LoVo (cell line): ENCODE results near the gene TMEM130.

Experiments
- DNase-seq: peaks from one replicate; pipeline ENCODE4 v3.0.0-alpha.2; 2016; ENCODE audit warnings: low spot score

Gene TMEM130, protein sequence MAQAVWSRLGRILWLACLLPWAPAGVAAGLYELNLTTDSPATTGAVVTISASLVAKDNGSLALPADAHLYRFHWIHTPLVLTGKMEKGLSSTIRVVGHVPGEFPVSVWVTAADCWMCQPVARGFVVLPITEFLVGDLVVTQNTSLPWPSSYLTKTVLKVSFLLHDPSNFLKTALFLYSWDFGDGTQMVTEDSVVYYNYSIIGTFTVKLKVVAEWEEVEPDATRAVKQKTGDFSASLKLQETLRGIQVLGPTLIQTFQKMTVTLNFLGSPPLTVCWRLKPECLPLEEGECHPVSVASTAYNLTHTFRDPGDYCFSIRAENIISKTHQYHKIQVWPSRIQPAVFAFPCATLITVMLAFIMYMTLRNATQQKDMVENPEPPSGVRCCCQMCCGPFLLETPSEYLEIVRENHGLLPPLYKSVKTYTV

DNA sequence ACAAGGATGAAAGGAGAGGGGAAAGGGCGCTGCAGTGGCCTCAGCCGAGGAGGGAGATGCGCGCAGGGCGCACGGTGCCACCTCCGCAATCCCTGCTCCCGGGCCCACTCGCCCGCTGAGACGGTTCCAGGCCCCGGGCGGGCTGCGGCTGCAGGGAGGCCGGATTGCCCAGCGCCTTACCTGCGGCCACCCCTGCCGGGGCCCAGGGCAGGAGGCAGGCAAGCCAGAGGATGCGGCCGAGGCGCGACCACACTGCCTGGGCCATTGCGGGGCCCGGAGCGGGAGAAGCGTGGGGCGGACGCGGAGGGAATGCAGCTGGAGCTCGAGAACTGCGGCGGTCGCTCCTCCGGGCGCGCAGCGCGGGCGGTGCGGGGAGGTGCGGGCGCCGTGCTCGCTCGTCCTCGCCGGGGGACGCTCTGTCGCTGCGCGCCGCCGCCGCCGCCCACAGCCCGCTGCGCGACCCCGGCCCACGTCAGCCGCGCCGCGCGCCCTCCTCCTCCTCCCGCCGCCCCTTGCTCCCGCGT is at the start of gene TMEM130:
Gene TMEM130 (minus strand): TSS at position 418 of the 524 bp plus-strand sequence. CDS start 153 bp downstream, at position 265.
- DNase-seq, result no peak

DNA sequence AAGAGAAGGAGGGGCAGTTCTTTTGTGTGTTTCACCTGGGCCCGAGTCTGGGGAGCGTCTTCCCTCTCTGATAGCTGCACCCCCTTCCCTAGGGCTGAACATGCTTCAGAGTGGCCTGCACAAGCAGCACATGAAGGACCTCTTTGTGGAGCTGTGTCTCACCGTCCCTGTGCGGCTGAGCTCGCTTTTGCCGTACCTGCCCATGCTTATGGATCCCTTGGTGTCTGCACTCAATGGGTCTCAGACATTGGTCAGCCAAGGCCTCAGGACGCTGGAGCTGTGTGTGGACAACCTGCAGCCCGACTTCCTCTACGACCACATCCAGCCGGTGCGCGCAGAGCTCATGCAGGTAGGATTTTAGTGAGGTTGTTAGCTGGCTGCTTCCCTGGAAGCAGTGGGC is 47.5 kb upstream of the TMEM130 start:
- no peak for DNase-seq

DNA sequence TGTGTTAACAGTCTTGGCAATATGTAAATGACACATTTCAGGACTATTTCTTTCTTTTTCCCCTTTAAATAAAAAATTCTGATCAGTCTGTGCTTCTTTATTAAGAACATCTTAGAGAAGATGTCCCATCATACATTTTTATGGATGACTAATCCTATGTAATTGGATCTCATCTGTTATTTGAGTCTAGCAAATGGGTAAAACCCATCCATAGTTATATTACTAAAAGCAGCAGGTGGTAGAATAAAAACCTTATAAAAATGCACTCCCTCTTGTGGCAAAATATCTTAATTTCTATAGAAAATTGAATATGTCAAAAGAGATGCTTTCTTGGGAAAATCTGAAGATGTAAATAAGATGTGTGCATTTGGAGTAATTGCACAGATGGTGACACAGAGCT is 43.8 kb upstream of the TMEM130 start:
- DNase-seq, result no peak

DNA sequence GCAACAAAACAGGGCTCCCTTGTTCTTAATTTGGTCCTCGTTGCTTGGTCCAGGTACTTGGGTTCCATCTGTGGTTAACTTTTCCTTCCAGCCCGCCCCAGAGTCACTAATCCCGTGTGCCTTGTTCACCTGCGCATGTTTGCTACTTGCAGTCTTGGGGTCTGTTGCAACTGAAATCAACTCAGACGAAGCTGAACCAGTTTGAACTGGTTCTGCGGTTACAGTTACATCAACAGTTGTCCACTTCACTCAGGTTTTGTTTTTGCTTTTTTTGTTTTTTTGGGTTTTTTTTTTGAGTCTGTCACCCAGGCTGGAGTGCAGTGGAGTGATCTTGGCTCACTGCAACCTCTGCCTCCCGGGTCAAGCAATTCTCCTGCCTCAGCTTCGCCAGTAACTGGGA is 43.2 kb upstream of the TMEM130 start:
- no peak for DNase-seq

DNA sequence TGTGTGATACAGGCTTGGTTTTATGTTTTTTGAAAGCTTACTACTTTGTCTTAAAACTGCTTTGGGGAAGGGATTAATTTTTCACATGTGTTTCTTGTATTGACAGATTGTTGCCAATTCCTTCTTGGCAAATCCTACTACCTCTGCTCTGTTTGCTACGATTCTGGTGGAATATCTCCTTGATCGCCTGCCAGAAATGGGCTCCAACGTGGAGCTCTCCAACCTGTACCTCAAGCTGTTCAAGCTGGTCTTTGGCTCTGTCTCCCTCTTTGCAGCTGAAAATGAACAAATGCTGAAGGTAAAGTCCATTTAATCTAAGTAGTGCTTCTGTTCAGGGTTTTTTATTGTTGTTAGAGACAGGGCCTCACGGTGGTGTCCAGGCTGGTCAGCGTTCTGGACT is 42.1 kb upstream of the TMEM130 start:
- DNase-seq, result no peak

DNA sequence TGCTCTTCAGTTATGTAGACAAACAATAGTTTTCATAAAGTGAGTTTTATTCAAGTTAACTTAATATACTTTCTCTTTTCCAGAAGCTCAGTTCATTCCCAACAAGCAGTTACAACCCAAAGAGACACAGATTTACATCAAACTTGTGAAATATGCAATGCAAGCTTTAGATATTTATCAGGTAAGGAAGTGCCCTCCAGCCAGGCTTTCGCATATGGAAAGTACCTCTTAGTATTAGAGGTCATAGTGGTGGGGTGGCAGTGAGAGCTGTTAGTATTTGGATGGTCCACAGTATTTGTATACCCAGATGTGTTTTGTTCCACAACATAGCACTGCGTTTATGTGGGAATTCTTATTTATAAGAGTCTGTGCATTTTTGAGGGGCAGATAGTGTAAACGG is 40.6 kb upstream of the TMEM130 start:
- DNase-seq, result no peak

DNA sequence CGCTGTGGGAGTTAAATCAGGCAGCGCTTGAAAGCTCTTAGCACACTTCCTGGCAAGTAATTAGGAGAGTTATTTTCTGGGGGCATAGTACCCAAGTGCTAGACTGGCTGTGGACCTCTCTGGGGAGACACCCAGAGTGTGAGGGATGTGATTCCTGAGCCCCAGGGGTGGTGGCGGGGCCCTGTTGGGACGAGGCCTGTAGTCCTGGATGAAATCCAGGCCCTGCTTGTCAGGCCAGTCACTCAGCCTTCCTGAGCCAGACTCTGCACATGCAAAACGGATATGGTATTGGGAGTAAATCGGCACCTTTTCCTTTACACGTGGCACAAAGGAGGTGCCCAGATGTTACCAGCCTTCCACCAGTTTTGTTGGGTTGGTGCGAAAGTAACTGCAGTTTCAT is 39.7 kb upstream of the TMEM130 start:
- no peak for DNase-seq

DNA sequence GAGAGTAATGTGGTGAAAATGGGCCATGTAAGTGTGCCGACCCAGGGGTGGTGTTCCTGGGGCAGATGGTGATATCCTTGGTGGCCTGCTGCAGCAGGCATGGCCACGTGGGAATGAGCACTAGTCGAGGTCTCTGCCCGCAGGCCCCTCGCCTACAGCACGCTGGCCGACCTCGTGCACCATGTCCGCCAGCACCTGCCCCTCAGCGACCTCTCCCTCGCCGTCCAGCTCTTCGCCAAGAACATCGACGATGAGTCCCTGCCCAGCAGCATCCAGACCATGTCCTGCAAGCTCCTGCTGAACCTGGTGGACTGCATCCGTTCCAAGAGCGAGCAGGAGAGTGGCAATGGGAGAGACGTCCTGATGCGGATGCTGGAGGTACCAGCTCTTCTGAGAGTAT is 38.8 kb upstream of the TMEM130 start:
- no peak for DNase-seq

DNA sequence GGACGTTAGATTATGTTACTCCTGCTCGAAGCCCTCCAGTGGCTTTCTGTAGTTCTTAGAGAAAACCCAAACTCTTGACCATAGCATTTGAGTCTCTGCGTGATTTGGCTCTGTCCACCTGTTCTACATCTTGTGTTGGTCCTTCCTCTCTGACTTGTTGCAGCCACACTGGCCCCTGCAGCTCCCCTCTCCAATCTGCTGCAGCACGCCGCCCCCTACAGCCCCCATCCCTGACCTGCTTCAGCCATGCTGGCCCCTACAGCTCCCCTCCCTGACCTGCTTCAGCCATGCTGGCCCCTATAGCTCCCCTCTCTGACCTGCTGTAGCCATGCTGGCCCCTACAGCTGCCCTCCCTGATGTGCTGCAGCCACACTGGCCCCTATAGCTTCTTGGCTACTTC is 37.8 kb upstream of the TMEM130 start:
- no peak for DNase-seq

DNA sequence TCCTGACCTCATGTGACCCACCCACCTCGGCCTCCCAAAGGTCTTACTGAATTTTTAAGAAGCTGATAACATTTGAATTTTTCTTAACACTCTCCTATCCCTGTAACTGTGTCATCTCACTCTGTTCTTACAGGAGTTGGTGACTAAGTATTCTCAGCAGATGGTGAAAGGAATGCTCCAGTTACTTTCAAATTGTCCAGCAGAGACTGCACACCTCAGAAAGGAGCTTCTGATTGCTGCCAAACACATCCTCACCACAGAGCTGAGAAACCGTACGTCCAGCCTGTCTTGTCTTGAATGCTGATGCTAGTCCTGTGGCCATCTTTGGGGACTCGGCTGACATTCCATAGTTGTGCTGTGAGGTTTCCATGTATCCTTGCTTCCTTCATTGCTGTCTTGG is 33.4 kb upstream of the TMEM130 start:
- no peak for DNase-seq

DNA sequence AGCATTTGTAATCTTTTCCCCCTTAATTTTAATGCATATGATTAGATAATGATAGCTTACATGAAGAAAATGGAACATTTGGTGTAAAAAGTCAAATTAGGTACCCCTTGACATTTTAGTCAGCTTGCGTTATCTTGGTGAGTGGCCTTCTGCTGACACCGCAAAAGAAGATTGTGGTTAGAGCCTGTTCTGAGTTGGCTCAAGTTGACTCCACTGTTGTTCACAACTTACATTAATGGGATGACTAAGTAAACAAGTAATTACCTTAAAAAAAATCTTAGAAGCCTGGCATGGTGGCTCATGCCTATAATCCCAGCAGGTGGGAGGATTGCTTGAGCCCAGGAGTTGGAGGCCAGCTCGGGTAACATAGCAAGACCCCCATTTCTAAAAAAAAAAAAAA is 32.7 kb upstream of the TMEM130 start:
- DNase-seq, result no peak

DNA sequence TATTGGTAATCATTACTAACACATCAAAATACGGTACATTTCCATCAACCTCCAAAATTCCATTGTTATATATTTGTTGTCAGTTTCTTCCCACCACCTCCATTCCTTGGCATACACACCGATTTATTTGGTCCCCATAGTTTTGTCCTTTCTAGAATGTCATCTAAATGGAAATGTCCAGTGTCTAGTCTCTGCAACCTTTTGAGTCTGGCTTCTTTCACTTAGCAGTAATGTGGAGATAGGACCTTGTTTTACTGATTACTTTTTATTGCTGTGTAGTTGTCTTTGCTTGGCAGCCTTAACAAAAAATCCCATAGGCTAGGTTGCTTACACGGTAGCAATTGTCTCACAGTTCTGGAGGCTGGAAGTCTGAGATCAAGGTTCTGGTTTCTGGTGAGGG is 31.0 kb upstream of the TMEM130 start:
- no peak for DNase-seq

DNA sequence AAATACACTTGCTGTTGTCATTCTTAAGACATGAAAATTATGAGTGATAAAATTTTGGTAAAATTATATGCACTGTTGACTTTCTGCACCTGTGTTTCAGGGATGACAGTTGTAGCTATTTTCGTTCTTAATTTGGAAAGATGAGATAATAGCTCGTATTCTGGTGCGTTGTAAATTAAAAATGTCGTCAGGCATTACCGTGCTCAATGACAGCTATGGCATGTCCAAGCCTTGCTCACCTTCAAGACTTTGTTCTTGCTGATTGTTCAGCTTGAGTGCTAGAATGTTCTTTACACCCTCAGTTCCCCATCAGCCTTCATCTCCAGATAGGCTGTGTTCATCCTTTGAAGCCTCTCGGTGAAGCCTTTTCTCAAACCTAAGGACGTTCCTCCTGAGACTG is 30.0 kb upstream of the TMEM130 start:
- DNase-seq, result no peak

DNA sequence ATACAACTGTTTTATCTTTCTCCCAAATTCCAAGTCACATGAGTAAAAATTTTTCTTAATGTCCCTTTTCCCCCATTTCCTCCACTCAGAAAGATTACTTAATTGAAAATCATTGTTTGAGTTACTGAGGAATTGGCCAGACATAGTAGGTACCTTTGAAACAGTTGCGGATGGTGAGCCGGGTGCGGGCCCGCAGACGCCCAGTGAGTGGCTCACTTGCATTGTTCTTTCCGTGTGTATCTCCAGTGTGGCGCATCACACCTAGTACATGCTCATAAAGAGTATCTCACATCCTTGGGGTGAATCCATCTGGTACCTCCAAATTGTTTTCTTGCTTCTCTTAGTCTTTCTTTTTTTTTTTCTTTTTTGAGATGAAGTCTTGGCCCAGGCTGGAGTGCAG is 22.8 kb upstream of the TMEM130 start:
- DNase-seq, result no peak

DNA sequence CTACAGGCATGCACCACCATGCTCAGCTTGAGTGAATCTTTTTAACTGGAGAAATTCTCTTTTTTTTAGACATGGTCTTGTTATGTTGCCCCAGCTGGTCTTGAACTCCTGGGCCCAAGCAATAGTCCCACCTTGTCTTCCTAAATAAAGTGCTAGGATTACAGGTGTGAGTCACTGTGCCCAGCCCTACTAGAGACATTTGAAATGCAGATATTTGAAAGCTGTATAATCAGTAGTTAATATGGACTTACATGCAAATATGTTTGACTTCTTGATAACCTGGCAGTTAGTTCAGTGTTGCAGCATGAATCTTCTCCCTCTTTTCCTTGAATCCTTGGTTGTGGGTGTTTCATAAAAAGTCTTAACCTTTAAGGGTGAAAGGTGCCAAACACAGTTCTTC is 17.2 kb upstream of the TMEM130 start:
- DNase-seq, result no peak

DNA sequence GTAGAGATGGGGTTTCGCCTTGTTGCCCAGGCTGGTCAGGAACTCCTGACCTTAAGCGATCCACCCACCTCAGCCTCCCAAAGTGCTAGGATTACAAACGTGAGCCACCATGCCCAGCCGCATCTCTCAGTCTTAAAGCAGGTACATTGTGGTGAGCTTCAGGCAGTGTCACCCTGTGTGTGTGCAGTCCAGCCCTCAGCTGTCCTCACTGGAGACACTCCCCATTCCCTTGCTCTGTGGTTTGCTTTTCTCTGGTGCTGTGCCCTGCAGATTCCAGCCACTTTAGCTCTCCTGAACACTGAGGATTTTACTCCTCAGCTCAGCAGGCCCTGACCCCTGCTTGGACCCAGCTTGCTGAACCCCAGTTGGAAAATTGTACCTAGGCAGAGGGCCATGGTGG is 14.6 kb upstream of the TMEM130 start:
- no peak for DNase-seq

DNA sequence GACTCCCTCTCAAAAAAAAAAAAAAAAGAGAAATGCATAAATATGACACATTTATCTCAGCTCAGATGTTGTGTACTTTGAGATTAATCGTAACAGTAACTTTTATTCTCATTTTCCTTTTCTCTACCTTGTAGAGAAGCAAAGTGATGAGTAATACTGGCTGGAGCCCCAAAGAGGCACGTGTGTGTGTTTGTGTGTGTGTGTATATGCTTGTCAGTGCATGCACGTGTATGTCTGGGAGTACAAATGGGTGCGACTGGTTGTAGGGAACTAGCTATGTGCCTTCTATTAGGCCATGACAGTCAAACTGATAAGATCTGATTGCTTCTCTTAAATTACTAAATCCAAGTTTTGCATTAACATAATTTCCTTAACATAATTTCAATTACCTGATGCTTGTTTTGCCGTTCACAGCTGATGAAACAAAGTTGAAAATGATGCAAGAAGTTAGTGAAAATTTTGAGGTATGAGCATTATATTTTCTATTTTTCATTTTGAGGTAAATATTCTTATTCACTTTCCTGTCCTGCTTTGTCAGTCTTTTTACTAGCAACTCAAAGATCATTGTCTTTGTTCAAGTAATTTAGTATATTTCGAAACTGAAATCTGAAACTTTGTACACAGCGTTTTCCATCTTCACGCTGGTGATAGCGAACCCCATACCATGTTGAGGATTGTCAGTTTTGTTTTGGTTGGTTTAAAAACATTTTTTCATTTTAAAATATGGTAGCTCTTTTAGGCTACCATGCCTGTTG is 11.9 kb upstream of the TMEM130 start:
- no peak for DNase-seq

DNA sequence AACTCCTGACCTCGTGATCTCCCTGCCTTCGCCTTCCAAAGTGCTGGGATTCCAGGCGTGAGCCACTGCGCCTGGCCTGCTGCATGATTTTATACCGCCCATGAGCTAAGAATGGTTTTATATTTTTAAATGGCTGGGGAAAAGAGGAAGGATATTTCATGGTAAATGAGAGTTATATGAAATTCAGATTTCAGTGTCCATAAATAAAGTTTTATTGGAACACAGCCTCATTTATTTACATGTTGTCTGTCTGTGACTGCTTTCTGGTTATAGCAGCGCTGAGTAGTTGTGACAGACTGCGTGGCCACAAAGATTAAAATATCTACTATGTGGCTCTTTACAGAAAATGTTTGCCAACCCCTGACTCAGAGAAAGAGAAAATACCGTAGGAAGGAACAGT is 10.7 kb upstream of the TMEM130 start:
- no peak for DNase-seq

DNA sequence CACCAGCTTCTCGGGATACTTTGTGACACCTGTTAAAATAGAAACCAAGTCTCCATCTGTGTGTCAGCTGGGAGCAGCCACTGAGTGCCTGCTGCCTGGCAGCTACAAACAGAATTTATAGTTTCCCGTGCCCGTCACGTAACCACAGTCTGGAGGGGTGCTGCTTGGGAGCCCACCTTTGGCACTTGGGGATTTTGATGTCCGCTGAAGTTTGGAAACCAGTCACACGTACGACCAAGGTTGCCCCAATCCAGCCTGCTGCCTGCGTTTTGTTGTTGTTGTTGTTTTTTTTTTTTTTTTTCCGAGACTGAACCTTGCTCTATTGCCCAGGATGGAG is 10.1 kb upstream of the TMEM130 start:
- no peak for DNase-seq

DNA sequence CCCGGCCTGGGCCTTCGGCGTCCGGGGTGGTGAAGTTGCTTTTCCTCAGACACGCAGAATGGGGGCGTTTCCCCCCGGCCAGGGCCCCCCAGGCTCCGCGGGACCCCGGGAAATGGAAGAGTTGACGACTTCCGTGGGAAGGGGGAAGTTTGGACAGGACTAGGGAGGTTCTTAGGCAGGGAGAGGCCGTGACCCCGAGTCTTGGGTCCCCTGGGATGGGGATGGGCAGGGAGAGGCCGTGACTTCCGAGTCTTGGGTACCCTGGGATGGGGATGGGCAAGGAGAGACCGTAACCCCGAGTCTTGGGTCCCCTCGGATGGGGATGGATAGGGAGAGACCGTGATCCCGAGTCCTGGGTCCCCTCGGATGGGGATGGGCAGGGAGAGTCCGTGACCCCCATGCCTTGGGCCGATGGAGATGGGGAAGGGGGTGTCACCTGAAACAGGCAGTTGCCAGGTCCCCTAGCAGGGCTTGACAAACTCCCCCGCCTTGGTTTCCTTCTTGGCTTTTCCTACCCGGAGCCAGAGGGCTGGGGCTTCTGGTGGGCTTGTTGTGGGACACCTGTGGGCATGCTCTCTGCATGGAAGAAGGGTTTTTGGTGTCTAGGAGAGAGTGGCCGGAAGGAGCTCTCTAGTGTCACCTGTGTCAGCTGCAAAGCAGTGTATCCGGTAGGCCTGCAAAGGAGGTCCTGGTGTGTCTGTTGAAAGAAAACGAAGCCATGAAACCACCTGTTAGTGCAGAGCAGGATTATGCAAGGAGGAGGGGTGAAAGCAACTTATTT is 9.6 kb upstream of the TMEM130 start:
- peak; percentile 69 for DNase-seq

DNA sequence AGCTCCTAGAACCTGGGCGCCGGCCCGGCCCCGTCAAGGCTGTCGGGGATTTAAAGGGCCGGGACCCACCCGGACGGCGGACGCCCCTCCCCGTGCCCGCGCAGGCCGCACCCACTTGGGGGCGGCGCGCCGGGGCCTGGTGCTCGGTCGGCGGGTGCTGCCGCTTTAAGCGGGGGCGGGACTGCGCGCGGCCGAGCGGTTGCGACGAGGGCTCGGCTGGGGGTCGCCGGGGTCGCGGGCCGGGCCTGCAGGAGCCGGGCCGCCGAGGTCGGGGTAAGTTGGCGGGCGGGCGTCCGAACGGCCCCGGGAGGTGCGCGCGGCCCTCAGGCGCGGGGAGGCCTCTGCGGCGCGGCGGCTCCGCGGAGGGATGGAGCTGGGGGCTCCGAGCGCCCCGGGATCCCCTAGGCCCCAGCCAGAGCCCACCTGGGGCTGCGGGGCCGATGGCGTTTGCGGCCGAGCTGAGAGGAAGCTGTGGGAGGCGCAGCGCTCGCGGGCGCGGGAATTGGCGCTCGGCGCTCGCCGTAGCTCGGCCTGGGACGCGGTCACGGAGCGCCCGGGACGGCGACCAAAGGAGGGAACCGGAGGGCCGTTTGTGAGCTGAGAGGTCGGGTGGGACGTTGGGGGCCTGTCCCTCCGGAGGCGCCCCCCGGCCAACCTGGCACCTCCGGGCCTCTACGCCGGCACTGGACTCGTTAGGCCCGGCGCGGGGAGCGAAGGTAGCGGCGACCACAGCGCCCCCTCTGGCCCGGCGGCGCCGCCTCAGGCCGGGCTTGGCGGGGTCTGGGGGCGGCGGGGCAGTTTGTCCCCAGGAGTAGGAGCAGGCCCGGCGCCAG is 8.8 kb upstream of the TMEM130 start, which contains the start of gene TRRAP:
Gene TRRAP (plus strand): TSS at position 168 of the 833 bp plus-strand sequence. CDS start 2,619 bp downstream, outside the sequence.
- DNase-seq, result peak; percentile 73
